Measurements from ENCODE around the gene SLC2A4. TPM values are rescaled to one million over a fixed set of nuclear protein-coding genes. Genes with fewer than 3 reads are reported as not detected.
"Not testable (repeated sequence)": the region's sequence is repeated elsewhere in the genome, so short reads cannot be mapped to it uniquely, and the experiment has no call there.

SLC2A4 gene
- total RNA-seq, 1 donor from 2014 or later = 119 TPM

DNA sequence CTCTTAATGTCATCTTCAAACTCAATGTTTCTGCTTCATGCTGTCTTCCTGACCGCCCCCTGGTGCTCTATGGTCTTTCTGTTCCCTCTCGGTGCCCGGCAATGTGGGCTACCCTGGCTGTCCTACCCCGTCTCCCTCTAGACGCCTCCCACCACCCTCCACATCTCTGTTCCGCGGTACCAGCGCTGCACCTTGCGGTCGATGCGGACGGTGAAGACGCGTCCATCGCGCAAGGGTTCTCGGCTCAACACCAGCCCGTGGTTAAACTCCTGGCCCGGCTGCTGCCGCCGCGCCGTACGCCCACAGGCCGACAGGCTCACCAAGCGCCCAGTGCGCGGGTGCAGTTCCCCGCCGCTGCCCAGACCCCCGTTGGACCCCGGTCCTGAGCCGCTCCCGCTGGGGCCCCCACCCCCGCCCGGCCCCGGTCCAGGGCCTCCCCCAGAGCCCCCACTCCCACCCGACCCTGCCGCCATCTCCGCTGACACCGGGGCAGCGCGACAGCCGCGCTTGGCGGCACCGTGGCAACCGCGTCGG, 47.4 kb downstream of the SLC2A4 start, which contains the start of gene NEURL4:
Gene NEURL4 (minus strand): TSS at position 496 of the 534 bp plus-strand sequence. CDS start 23 bp downstream, at position 473.
- no peak for ATAC-seq
- DNase-seq (ENCODE audit: missing footprints) = no peak
- intact Hi-C loops (cut with DNase I) = loop anchor here (1.0 to 10.0 kb wide), 3 partner anchors 14 to 256 kb away; partner anchors contain the start of genes GPS2 and MPDU1

DNA sequence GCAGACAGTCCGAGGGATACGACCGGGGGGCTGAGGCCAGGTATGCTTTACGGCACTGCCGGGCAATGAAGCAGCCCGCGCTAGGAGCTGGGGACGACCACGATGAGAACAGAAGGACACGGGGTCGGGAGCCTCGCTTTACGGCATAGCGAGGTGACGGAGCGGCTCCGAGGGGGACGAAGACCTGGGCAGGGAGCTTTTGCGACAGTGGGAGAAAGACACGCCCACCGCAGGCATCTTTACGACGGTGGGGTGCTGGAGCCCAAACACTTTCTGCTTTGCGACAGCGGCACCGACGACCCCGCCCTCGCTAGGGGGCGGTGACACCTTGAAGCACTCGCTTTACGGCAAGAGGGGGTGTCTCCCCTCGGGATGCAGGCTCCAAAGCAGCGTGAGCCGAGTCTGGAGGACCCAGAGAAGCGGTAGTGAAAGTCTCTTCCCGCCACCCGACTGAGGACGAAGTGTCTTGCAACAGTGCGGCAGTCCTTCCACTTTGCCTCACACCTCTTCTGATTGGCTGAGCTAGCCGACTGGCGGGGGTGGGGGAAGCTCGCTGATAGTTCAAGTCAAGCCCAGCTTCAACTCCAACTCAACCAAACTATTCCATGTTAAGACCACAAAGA, 48.0 kb downstream of the SLC2A4 start:
- intact Hi-C loops (cut with DNase I) = loop anchor here (1.0 to 10.0 kb wide), 3 partner anchors 14 to 255 kb away; partner anchors contain the start of genes GPS2 and MPDU1
- ATAC-seq (peak; percentile 94), DNase-seq (ENCODE audit: missing footprints) (peak; percentile 99)

DNA sequence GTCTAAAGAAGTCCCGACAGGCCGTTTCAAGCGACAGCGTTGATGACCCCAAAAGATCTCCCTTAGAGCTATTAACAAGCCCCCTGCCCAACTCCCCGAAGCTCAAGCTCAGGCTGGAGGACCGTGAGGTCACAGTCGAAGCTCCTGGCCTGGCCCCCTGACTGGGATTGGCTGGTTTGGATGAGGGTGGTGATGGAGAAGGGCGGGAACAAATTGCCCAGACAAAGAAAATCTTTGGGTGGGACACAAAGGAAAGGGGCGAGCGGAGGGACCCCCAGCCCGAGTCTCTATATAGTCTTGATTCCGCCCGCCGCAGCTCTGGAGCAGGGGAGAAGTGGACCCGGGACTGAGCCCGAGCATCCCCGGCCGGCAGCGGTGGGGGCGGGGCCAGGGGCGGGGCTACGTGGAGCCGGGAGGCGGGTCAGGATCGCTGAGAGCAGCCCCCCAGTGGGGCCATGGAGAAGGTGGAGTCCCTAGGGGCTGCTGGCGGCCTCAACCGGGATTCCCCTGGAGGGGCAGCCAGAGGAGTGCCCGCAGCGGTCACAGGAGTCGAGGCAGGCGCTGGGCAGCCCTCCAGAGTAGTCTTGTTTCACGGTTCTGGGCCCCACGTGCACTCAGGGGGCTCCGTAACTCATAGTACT, 48.6 kb downstream of the SLC2A4 start:
- DNase-seq (ENCODE audit: missing footprints) (peak; percentile 86), ATAC-seq (peak; percentile 70)
- intact Hi-C loops (cut with DNase I) = loop anchor here (1.0 to 10.0 kb wide), 3 partner anchors 15 to 255 kb away; partner anchors contain the start of genes GPS2 and MPDU1

DNA sequence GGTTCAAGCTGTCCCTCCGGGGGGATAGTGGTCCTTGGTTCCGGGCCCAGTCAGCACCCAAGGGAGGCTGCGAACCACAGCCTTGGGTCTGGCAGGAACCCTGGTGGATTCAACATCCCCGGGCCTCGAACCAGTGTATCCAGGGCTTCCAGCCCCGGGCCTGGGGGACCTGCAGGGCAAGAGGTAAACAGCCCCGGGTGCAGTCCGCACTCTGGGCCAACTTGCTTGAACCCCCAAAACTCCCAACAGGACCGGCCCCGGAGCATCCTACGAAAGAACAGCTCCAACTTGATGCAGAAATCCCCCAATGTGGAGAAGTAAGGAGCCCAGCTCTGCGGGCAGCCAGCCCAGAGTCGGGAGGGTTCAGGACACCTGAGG, 49.1 kb downstream of the SLC2A4 start:
- ATAC-seq (no peak), DNase-seq (ENCODE audit: missing footprints) (no peak)
- intact Hi-C loops (cut with DNase I) = no loop called here

DNA sequence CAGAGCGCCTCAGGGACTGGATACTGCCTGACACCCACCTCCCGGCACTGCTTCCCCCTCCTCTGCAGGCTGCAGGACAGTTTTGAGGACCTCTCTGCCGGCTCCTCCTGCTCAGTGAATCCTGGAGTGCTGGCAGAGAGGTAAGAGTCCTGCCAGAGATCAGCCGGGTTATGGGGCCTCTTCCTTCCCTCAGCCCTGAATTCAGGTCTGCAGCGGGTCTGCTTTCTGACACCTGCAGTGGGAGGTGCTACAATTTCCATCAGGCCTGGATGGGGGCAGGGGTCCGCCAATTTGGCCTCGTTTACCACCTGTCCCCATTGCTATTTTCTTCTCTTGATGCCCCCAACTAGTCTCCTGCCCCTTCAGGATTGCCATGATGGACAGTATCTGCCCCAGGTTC, 50.6 kb downstream of the SLC2A4 start:
- no peak for ATAC-seq
- intact Hi-C loops (cut with DNase I) = no loop called here
- no peak for DNase-seq (ENCODE audit: missing footprints)

DNA sequence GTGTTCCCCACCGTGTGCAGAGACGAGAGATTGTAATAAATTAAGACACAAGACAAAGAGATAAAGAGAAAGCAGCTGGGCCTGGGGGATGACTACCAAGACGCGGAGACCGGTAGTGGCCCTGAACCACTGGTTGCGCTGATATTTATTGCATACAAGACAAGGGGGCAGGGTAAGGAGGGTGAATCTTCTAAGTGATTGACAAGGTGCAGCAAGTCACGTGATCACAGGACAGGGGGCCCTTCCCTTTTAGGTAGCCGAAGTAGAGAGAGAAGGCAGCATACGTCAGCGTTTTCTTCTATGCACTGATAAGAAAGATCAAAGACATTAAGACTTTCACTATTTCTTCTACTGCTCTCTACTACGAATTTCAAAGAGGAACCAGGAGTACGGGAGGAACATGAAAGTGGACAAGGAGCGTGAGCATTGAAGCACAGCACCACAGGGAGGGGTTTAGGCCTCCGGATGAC, 51.1 kb downstream of the SLC2A4 start:
- ATAC-seq; intact Hi-C loops (cut with DNase I); DNase-seq (ENCODE audit: missing footprints): not testable (repeated sequence)

DNA sequence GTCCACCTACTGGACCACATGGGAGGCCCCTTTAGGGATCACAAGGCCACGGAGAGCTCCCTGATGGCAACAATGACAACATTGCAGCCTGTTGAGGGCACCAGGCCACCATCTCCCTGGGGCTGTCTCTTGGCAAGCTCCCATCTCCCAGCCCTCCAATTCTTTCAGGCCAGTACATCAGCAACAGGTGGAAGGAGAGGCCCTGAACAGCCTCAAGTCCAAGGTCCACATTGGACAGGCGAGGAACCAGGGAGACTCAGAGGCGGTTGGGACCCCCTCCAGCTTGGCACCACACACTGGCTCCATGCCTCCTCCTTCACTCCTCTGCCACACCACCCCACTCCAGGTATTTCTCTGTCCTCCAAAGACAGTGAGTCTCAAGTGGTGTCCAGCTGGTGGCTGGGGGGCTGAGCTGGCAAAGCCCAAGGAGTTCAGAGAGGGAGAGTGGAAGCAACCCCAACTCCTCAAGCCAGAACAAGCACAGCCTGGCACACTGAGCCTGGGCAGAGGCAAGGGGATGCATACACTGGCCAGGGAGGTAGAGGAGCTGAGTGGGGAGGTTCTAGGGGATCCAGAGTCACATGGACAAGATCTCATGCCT, 53.5 kb downstream of the SLC2A4 start:
- DNase-seq (ENCODE audit: missing footprints) (peak; percentile 54), ATAC-seq (no peak)
- intact Hi-C loops (cut with DNase I) = no loop called here

DNA sequence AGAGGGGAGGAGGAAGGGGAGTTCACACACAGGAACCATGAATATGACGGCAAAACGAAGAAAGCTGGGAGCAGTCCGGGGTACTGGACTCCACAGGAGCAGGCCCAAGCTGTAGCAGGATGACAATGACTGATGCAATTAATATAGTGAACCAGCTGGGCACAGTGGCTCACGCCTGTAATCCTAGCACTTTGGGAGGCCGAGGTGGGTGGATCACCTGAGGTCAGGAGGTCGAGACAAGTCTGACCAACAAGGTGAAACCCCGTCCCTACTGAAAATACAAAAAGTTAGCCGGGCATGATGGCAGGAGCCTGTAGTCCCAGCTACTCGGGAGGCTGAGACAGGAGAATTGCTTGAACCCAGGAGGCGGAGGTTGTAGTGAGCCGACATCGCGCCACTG, 54.2 kb downstream of the SLC2A4 start:
- peak; percentile 11 for DNase-seq (ENCODE audit: missing footprints)
- ATAC-seq; intact Hi-C loops (cut with DNase I): not testable (repeated sequence)

DNA sequence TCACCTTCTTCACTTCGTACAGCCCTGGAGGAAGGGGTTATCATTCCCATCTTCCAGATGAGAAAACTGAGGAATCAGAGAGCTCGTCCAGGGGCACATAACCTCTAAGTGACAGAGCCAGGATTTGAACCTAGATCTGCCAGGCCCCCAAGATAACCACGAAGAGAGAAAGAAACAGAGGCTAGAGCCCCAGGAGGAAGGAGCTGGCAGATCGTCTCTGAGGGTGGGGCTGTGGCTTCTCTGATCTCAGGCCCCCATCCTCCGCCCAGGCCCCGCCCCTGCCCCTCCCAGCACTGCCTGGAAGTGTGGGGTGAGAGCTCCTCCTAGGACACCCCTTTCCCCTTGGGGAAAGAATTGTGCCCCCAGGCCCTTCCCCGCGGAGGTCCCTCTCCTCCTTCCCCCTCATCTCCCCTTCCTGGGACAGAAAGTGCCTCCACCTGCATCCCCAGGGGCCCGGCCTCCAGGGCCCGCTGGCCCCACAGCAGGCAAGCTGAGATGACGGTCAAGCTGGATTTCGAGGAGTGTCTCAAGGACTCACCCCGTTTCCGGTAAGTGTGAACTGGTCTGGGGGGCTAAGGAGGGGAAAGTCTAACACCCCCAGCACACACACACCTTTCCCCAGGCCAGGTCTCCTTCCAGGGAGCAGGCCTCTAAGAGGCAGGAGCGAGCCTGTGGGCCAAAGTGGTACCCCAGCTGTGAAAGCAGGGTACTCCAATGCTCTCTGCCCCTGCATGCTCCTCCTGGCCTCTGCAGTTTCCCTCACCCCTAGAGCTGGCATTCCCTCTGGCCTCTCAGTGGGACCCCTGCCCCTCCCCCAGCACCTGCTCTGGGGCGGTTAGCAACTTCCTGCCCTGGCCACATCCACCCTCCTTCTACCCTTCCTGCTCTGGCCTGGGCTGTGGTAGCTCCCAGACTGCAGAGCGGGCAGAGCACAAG, 55.0 kb downstream of the SLC2A4 start, which contains the start of gene ACAP1:
Gene ACAP1 (plus strand): TSS at position 290 of the 936 bp plus-strand sequence. CDS start 206 bp downstream, at position 496.
- peak; percentile 83 for DNase-seq (ENCODE audit: missing footprints)
- intact Hi-C loops (cut with DNase I) = no loop called here
- ATAC-seq = peak; percentile 42

DNA sequence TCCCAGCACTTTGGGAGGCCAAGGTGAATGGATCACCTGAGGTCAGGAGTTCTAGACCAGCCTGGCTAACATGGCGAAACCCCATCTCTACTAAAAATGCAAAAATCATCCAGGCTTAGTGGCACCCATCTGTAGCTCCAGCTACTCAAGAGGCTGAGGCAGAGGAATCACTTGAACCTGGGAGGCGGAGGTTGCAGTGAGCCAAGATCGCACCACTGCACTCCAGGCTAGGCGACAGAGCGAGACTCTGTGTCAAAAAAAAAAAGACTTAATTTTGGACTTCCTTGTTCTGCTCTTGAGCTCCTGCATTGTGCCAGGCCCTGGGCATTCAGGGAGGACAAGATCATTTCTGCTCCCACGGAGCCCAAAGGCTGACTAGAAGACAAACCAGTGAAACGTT, 56.1 kb downstream of the SLC2A4 start:
- ATAC-seq; intact Hi-C loops (cut with DNase I): not testable (repeated sequence)
- DNase-seq (ENCODE audit: missing footprints) = peak; percentile 34

Other genes with a start within 250 kb of the SLC2A4 start
- gene SLC16A13, start 245.7 kb upstream of the SLC2A4 start, total RNA-seq = 1.8 TPM
- gene SLC16A11, start 237.6 kb upstream of the SLC2A4 start, total RNA-seq = 0.78 TPM
- gene CLEC10A, start 201.5 kb upstream of the SLC2A4 start, total RNA-seq = 5.4 TPM
- 0.46 TPM for gene ASGR2, start 166.9 kb upstream of the SLC2A4 start, total RNA-seq
- 0.43 TPM for gene ASGR1, start 102.3 kb upstream of the SLC2A4 start, total RNA-seq
- gene DLG4, start 61.9 kb upstream of the SLC2A4 start, total RNA-seq = 20.6 TPM
- 2,192 TPM for gene ACADVL, start 61.8 kb upstream of the SLC2A4 start, total RNA-seq
- 20.0 TPM for gene DVL2, start 47.2 kb upstream of the SLC2A4 start, total RNA-seq
- gene PHF23, start 42.3 kb upstream of the SLC2A4 start, total RNA-seq = 23.3 TPM
- 444 TPM for gene GABARAP, start 39.3 kb upstream of the SLC2A4 start, total RNA-seq
- 114 TPM for gene CTDNEP1, start 30.0 kb upstream of the SLC2A4 start, total RNA-seq
- gene ELP5, start 29.5 kb upstream of the SLC2A4 start, total RNA-seq = 72.7 TPM
- 1.2 TPM for gene CLDN7, start 19.2 kb upstream of the SLC2A4 start, total RNA-seq
- gene YBX2, start 12.9 kb downstream of the SLC2A4 start, total RNA-seq = 0.81 TPM
- gene EIF5A, start 25.9 kb downstream of the SLC2A4 start, total RNA-seq = 326 TPM
- gene GPS2, start 33.6 kb downstream of the SLC2A4 start, total RNA-seq = 70.3 TPM
- 30.8 TPM for gene NEURL4, start 47.6 kb downstream of the SLC2A4 start, total RNA-seq
- 14.0 TPM for gene ACAP1, start 54.8 kb downstream of the SLC2A4 start, total RNA-seq
- gene KCTD11, start 70.4 kb downstream of the SLC2A4 start, total RNA-seq = 4.7 TPM
- not detected for gene TMEM95, start 73.4 kb downstream of the SLC2A4 start, total RNA-seq
- gene TNK1, start 99.4 kb downstream of the SLC2A4 start, total RNA-seq = 2.6 TPM
- gene PLSCR3, start 112.8 kb downstream of the SLC2A4 start, total RNA-seq = 18.4 TPM
- gene TMEM256, start 122.4 kb downstream of the SLC2A4 start, total RNA-seq = 64.0 TPM
- gene NLGN2, start 126.1 kb downstream of the SLC2A4 start, total RNA-seq = 7.0 TPM
- not detected for gene SPEM1, start 138.6 kb downstream of the SLC2A4 start, total RNA-seq
- not detected for gene SPEM2, start 143.9 kb downstream of the SLC2A4 start, total RNA-seq
- not detected for gene SPEM3, start 147.1 kb downstream of the SLC2A4 start, total RNA-seq
- gene TMEM102, start 153.7 kb downstream of the SLC2A4 start, total RNA-seq = 2.7 TPM
- gene FGF11, start 157.8 kb downstream of the SLC2A4 start, total RNA-seq = 11.7 TPM
- gene CHRNB1, start 163.3 kb downstream of the SLC2A4 start, total RNA-seq = 11.8 TPM
- gene ZBTB4, start 197.9 kb downstream of the SLC2A4 start, total RNA-seq = 62.1 TPM
- gene SLC35G6, start 199.7 kb downstream of the SLC2A4 start, total RNA-seq = not detected
- 36.4 TPM for gene POLR2A, start 202.6 kb downstream of the SLC2A4 start, total RNA-seq

Measured in Right ventricle myocardium inferior (tissue), 1 donor.